ENCODE results near the gene ZNF407. TPM values are rescaled to one million over a fixed set of nuclear protein-coding genes. Genes with fewer than 3 reads are reported as not detected.

Gene ZNF407
- polyA plus RNA-seq, 1 experiment, result 5.8 TPM

DNA sequence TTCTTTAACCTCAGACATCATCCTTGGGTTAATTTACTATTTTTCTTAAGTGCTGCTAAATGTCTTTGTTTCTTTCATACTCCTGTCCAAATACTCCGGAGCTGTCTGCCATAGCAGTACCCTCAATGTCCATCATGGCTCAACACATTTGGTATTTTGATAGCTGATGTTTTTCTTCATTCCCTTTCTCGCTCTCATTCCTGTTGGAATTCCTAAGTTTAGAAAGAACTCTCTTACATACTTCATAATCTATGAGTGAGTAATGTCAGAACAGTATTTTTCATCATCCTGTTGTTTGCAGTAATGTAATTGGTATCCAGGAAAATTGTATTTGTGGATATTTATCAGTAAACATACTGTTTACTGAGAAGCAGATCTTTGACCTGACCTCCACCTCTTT is 328.4 kb downstream of the ZNF407 start:
- CTCF ChIA-PET, result interaction anchor here (0.6 kb wide), 1 partner anchor 14 kb away, joined by 4 read pairs; no protein-coding TSS in a partner anchor
- POLR2A ChIA-PET, result no interaction called here
- H3K27ac ChIP-seq (ENCODE audit: low read depth, low read length), result no peak overlapping the region
- no peak for TF ChIP-seq CTCF (IDR thresholded peaks at IDR 0.05; ENCODE audit: low read depth, low read length)
- no peak overlapping the region for H3K4me3 ChIP-seq (ENCODE audit: low read depth, low read length)
- DNase-seq (ENCODE audit: low read depth, low spot score), result no peak
- H3K9me3 ChIP-seq (ENCODE audit: control insufficient read depth, insufficient read depth, low read length), result no peaks in the 10 kb centered on the region
- no peaks in the 10 kb centered on the region for H3K27me3 ChIP-seq (ENCODE audit: control insufficient read depth, insufficient read depth, low read length)

DNA sequence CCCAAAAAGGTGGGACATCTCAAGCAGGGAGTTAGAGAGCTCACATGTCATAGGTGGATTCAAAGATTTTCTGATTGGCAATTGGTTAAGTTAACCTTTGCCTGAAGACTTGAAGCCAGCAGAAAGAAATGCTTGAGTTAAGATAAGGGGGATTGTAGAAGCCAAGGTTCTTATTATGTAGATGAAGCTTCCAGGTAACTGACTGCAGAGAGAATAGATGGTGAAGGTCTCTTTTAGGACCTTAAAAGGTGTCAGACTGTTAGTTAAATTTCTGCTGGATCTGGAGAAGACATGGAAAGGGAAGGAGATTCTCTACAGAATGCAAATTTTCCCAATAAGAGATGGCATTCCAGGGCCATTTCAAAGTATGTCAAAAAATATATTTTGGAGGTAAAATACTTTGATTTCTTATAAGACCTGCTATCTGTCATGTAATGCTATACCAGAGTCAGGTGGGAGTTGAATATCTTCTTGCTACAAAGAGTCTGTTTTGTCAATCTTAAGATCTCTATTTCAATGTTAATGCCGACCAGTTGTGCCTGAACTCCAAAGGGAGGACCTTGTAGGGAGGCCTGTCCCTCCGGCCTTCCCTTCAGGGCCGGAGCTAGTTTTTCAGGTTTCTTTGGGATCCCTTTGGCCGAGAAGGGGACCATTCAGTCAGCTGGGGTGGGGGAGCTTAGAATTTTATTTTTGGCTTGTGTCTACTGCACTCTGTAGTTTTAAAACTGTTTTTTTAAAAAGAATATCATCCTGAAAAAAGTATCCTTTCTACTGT is 330.7 kb downstream of the ZNF407 start:
- Histone ChIP-seq H3K9me3 (ENCODE audit: control insufficient read depth, insufficient read depth, low read length) (no peaks in the 10 kb centered on the region), H3K4me3 (ENCODE audit: low read depth, low read length) (no peak overlapping the region), H3K27me3 (ENCODE audit: control insufficient read depth, insufficient read depth, low read length) (no peaks in the 10 kb centered on the region), H3K27ac (ENCODE audit: low read depth, low read length) (no peak overlapping the region)
- CTCF ChIA-PET, result no interaction called here
- DNase-seq (ENCODE audit: low read depth, low spot score), result no peak
- TF ChIP-seq CTCF (IDR thresholded peaks at IDR 0.05; ENCODE audit: low read depth, low read length), result no peak
- POLR2A ChIA-PET, result no interaction called here

DNA sequence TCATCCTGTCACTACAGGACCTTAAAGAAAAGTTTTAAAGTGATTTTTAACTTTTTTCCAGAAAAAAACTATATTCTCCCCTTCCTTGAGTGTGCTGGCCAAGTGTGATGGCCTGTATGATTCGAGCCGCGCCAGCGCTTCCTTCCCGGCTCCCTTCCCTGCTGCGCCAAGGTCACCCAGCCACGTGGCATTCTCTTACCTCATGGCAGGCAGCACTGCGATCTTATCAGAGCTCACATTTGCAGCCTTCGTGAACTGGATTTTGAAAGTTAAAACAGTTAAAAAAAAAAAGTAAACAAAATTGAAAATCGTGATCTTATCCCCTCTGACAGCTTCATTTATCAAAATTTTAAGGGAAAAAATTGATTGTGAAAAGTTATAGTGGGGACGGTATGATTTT is 331.4 kb downstream of the ZNF407 start:
- Histone ChIP-seq H3K27ac (ENCODE audit: low read depth, low read length) (no peak overlapping the region), H3K4me3 (ENCODE audit: low read depth, low read length) (no peak overlapping the region), H3K9me3 (ENCODE audit: control insufficient read depth, insufficient read depth, low read length) (no peaks in the 10 kb centered on the region), H3K27me3 (ENCODE audit: control insufficient read depth, insufficient read depth, low read length) (no peaks in the 10 kb centered on the region)
- no peak for TF ChIP-seq CTCF (IDR thresholded peaks at IDR 0.05; ENCODE audit: low read depth, low read length)
- no peak for DNase-seq (ENCODE audit: low read depth, low spot score)
- ChIA-PET CTCF (no interaction called here), POLR2A (no interaction called here)

- CTCF ChIA-PET, result no interaction called here
- Histone ChIP-seq H3K27ac (ENCODE audit: low read depth, low read length) (no peak overlapping the region), H3K4me3 (ENCODE audit: low read depth, low read length) (no peak overlapping the region), H3K27me3 (ENCODE audit: control insufficient read depth, insufficient read depth, low read length) (no peaks in the 10 kb centered on the region), H3K9me3 (ENCODE audit: control insufficient read depth, insufficient read depth, low read length) (no peaks in the 10 kb centered on the region)
- no peak for DNase-seq (ENCODE audit: low read depth, low spot score)
- POLR2A ChIA-PET, result no interaction called here
- TF ChIP-seq CTCF (IDR thresholded peaks at IDR 0.05; ENCODE audit: low read depth, low read length), result no peak
Measured at GRCh38 chr18:74930616-74931015, 332.9 kb downstream of the ZNF407 start.

GRCh38 chr18:74933930-74934329 is 336.3 kb downstream of the ZNF407 start:
- POLR2A ChIA-PET, result no interaction called here
- no peak for DNase-seq (ENCODE audit: low read depth, low spot score)

More at GRCh38 chr18:74933930-74934329, 336.3 kb downstream of the ZNF407 start:
- Histone ChIP-seq H3K9me3 (ENCODE audit: control insufficient read depth, insufficient read depth, low read length) (no peaks in the 10 kb centered on the region), H3K4me3 (ENCODE audit: low read depth, low read length) (no peak overlapping the region), H3K27ac (ENCODE audit: low read depth, low read length) (no peak overlapping the region), H3K27me3 (ENCODE audit: control insufficient read depth, insufficient read depth, low read length) (no peaks in the 10 kb centered on the region)
- CTCF ChIA-PET, result no interaction called here
- no peak for TF ChIP-seq CTCF (IDR thresholded peaks at IDR 0.05; ENCODE audit: low read depth, low read length)
